Measurements from ENCODE around the gene DENND6B. TPM values are rescaled to one million over a fixed set of nuclear protein-coding genes. Genes with fewer than 3 reads are reported as not detected.

The DENND6B gene
- total RNA-seq, 3 donors from 2014 or later: 1.8 to 6.9 (median 5.4) TPM

DNA sequence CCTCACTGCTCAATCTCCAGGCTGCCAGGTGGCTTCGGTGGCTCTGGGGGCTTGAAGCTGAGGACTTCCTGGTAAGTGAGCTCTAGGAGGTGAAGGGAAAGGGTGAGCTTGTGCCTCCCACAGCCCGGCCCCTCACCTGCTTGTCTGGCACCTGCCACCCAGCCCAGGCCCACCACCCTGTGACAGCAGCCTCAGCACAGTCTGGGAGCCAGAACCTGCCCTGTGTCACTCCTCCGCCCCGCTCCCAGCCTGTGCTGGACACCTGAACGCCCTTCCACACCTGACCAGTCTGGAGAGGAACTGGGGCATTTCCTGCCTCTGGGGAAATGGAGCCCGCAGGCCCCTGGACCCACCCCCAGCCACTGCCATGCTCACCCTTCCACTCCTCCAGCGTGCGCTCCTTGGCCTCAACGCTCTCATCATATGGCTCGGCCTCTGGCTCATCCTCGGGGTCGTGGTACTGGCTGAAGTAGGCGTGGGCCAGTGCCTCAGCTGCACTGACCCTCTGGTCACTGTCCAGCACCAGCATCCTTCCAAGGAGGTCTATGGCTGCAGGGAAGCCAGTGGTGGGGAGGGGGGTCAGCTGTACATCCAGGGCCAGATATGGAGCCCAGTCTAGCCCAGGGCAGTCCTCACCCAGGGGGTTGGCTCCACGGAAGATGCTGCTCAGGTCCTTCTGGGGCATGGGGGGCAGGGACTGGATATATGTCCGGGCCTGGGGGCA lies 61.7 kb downstream of the DENND6B start:
- no peaks in the 10 kb centered on the region for H3K9me3 ChIP-seq
- intact Hi-C loops (cut with DNase I; ENCODE audit: low total_unique reads): no loop called here
- peaks cover 5 to 16% of the 10 kb centered on the region in 2 donors for H3K4me1 ChIP-seq
- no peaks in the 10 kb centered on the region for H3K36me3 ChIP-seq
- TF ChIP-seq POLR2AphosphoS5 (IDR thresholded peaks at IDR 0.05) (no peak), POLR2A (IDR thresholded peaks at IDR 0.05) (no peak)
- TF ChIP-seq, protein P1, sequence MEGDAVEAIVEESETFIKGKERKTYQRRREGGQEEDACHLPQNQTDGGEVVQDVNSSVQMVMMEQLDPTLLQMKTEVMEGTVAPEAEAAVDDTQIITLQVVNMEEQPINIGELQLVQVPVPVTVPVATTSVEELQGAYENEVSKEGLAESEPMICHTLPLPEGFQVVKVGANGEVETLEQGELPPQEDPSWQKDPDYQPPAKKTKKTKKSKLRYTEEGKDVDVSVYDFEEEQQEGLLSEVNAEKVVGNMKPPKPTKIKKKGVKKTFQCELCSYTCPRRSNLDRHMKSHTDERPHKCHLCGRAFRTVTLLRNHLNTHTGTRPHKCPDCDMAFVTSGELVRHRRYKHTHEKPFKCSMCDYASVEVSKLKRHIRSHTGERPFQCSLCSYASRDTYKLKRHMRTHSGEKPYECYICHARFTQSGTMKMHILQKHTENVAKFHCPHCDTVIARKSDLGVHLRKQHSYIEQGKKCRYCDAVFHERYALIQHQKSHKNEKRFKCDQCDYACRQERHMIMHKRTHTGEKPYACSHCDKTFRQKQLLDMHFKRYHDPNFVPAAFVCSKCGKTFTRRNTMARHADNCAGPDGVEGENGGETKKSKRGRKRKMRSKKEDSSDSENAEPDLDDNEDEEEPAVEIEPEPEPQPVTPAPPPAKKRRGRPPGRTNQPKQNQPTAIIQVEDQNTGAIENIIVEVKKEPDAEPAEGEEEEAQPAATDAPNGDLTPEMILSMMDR (IDR thresholded peaks at IDR 0.05): no peak
- no peak overlapping the region for H3K4me3 ChIP-seq
- peaks cover 0 to 19% of the 10 kb centered on the region in 2 donors for H3K27me3 ChIP-seq
- H3K27ac ChIP-seq: no peak overlapping the region
- DNase-seq (ENCODE audit: low spot score in 2 of 2): no peak

DNA sequence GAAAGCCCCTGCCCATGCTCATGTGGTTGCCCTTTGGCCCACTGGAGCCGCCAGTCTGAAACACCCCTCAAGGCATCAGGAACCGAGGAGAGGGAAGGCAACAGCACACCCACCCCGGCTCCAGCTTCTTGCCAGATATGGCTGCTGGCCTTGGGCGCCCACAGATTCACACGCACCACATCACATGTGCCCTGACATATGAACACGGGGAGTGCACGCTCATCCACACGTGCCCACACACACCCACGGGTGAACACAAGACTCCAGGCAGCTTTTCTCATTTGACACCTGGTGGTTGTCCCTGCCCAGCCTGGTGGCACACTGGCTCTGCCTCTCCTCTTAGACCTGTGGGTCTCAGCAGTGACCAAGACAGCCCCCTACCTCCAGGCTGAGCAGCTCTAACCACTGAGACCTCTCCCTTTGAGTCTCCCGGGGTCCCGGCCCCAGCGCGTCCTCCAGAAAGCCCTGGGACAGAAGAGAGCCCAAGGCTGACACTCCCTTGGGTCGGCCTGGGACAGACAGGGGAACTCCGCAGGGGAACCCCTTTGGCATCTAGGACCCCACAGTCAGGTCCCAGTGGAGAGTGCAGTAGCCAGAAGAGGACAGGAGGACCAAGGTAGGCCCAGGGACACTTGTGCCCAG lies 62.6 kb downstream of the DENND6B start:
- Histone ChIP-seq H3K4me1 (peaks cover 5 to 13% of the 10 kb centered on the region in 2 donors), H3K36me3 (no peaks in the 10 kb centered on the region), H3K27ac (no peak overlapping the region), H3K27me3 (peaks cover 0 to 19% of the 10 kb centered on the region in 2 donors), H3K9me3 (no peaks in the 10 kb centered on the region), H3K4me3 (no peak overlapping the region)
- no peak for DNase-seq (ENCODE audit: low spot score in 2 of 2)
- intact Hi-C loops (cut with DNase I; ENCODE audit: low total_unique reads): no loop called here
- no peak for TF ChIP-seq POLR2A (IDR thresholded peaks at IDR 0.05)
- TF ChIP-seq POLR2AphosphoS5 (IDR thresholded peaks at IDR 0.05): no peak
- TF ChIP-seq, protein P1 (IDR thresholded peaks at IDR 0.05): no peak

DNA sequence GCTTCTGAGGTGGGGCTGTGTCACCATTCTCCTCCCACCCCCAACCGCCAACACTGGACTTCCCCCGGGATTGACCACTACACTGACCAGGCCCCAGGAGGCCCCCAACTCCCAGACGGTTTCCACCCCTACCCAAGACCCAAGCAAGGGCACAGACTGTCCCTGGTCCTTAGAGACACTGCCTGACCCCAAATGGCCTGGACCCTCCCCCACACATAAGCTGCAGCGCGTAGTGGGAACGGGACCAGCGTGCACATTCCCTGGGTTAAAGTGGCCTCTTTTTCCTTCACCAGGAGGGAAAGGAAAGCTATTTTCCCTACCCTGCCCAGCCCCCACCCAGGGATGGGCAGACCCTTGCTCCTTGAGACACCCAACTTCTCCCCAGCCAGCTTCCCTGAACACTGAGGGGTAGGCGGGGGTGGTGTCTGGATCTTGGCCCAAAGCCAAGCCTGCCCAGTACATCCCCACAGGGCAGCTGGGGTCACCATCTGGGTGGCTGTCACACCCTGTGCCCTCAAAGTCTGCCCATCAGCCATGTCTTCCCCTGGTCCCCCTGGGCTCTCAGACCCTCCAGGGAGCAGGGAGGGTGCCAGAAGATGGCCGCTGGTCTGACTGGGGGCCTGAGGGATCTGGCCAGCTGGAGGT lies 63.7 kb downstream of the DENND6B start:
- peaks cover 0 to 19% of the 10 kb centered on the region in 2 donors for H3K27me3 ChIP-seq
- no peak overlapping the region for H3K27ac ChIP-seq
- no peaks in the 10 kb centered on the region for H3K9me3 ChIP-seq
- no peak overlapping the region for H3K4me3 ChIP-seq
- no peaks in the 10 kb centered on the region for H3K36me3 ChIP-seq
- peaks cover 4% of the 10 kb centered on the region in 2 donors for H3K4me1 ChIP-seq
- TF ChIP-seq, protein P1 (IDR thresholded peaks at IDR 0.05): no peak
- intact Hi-C loops (cut with DNase I; ENCODE audit: low total_unique reads): no loop called here
- no peak for DNase-seq (ENCODE audit: low spot score in 2 of 2)

GRCh38 chr22:50262460-50262911 lies 64.3 kb downstream of the DENND6B start:
- TF ChIP-seq, protein P1 (IDR thresholded peaks at IDR 0.05): no peak
- TF ChIP-seq POLR2AphosphoS5 (IDR thresholded peaks at IDR 0.05): no peak
- no peak for TF ChIP-seq POLR2A (IDR thresholded peaks at IDR 0.05)
- H3K4me3 ChIP-seq: no peak overlapping the region
- H3K27me3 ChIP-seq: peaks cover 0 to 20% of the 10 kb centered on the region in 2 donors
- intact Hi-C loops (cut with DNase I; ENCODE audit: low total_unique reads): no loop called here
- H3K9me3 ChIP-seq: no peaks in the 10 kb centered on the region
- DNase-seq (ENCODE audit: low spot score in 2 of 2): no peak
- no peak overlapping the region for H3K27ac ChIP-seq
- H3K4me1 ChIP-seq: no peaks in the 10 kb centered on the region
- no peaks in the 10 kb centered on the region for H3K36me3 ChIP-seq
